Common myeloid progenitor, CD34-positive (primary cell): Measurements from ENCODE around the gene SSRP1.

ENCODE experiments used
- CTCF ChIA-PET: fragments of 350-600 bp; sonication (Branson Sonifier 250); formaldehyde crosslinking; loops from one replicate; lab custom pipeline; 2021; ENCODE audit warnings: antibody characterized with exemption; lab: Charles Lee
- POLR2A ChIA-PET: fragments of 350-600 bp; sonication (Branson Sonifier 250); formaldehyde crosslinking; loops from one replicate; lab custom pipeline; 2021; ENCODE audit warnings: antibody characterized with exemption; lab: Charles Lee
- DNase-seq, 3 donors: peaks; one replicate each; pipeline versions ENCODE4 v3.0.0 to v3.0.0-alpha.2; 2013
- H3K27ac ChIP-seq, 2 experiments: 1 replicate in 1 of 2; 2 replicates in 1 of 2; pipeline ENCODE4 v1.7.0; 2013; ENCODE audit warnings: inconsistent platforms in 2 of 2, low read length in 2 of 2, mild to moderate bottlenecking in 2 of 2, low read depth in 1 of 2, moderate library complexity in 1 of 2; ENCODE audit not compliant: severe bottlenecking in 2 of 2, insufficient read depth in 1 of 2, poor library complexity in 1 of 2
- H3K27me3 ChIP-seq, 5 experiments: replicated peaks in 2 of 5; 1 replicate in 3 of 5; 2 replicates in 2 of 5; pipeline versions ENCODE4 v1.6.1 to v1.7.0; 2013; ENCODE audit warnings: low read length in 4 of 5, mild to moderate bottlenecking in 2 of 5, moderate library complexity in 2 of 5, inconsistent platforms in 1 of 5; ENCODE audit not compliant: insufficient read depth in 5 of 5, control insufficient read depth in 4 of 5
- H3K36me3 ChIP-seq, 4 experiments: 1 replicate in 2 of 4; 2 replicates in 2 of 4; pipeline versions ENCODE4 v1.6.1 to v1.7.0; 2013; ENCODE audit warnings: low read length in 3 of 4, control low read depth in 1 of 4, mild to moderate bottlenecking in 1 of 4; ENCODE audit not compliant: control insufficient read depth in 4 of 4, insufficient read depth in 4 of 4
- H3K4me1 ChIP-seq, 4 experiments: 1 replicate in 3 of 4; 2 replicates in 1 of 4; pipeline versions ENCODE4 v1.6.1 to v1.7.1; 2013; ENCODE audit warnings: low read length in 3 of 4, mild to moderate bottlenecking in 3 of 4, control low read depth in 1 of 4, inconsistent platforms in 1 of 4, moderate library complexity in 1 of 4; ENCODE audit not compliant: control insufficient read depth in 4 of 4, insufficient read depth in 4 of 4; ENCODE audit errors: control extremely low read depth in 1 of 4
- H3K4me3 ChIP-seq, 7 experiments: 1 replicate in 4 of 7; 2 replicates in 3 of 7; pipeline versions ENCODE4 v1.5.1 to v1.7.0; 2013; ENCODE audit warnings: mild to moderate bottlenecking in 7 of 7, low read length in 6 of 7, moderate library complexity in 6 of 7, inconsistent platforms in 2 of 7, low read depth in 2 of 7, control low read depth in 1 of 7; ENCODE audit not compliant: insufficient read depth in 4 of 7, control insufficient read depth in 1 of 7; ENCODE audit errors: extremely low read depth in 1 of 7
- H3K9me3 ChIP-seq, 5 experiments: 1 replicate in 4 of 5; 2 replicates in 1 of 5; pipeline versions ENCODE4 v1.6.1 to v1.7.1; 2013; ENCODE audit warnings: low read length in 4 of 5, mild to moderate bottlenecking in 2 of 5, inconsistent platforms in 1 of 5, low read depth in 1 of 5, moderate library complexity in 1 of 5; ENCODE audit not compliant: control insufficient read depth in 4 of 5, insufficient read depth in 2 of 5; ENCODE audit errors: control extremely low read depth in 1 of 5
- WGBS: methylation state at CpG from one replicate; pipeline ENCODE4 v1.1.5; 2013; ENCODE audit not compliant: insufficient coverage; 5-methylcytosine and 5-hydroxymethylcytosine counted together

Gene SSRP1

DNA sequence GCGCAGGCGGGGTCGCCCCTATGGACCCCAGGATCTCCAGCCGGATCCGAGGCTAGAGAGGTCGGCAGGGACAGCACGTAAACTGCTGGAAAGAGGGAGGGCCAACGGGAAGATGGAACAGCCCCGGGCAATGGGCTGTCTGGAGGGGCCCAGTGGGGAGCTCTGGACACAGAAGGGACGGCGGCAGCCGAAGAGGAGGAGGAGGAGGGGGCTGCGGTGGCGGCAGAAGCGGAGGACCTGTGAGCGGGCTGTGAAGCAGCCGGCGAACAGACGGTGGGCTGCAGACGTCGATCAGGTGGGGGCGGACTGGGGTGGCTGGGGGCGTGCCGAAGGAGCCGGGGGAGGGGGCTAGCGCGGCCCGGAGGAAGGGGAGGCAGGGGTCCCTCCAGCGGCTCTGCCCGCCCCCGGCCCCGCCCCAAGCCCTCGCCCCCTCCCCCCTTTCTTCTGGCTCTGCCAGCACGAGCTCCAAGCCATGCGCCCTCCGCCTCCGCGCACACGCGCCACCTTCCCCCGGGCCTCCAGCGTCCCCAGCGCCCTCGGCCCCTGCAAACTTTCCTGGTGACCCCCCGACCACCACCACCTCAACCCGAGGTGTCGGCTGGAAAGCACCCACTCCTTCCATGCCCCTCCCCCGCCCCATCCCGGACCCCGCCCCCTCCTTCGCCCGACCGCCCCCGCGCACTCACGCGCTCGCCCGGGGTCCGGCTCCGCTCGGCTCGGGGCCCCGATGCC, 11.4 kb downstream of the SSRP1 start:
- Histone ChIP-seq H3K27me3 (no peaks in the 10 kb centered on the region), H3K9me3 (no peaks in the 10 kb centered on the region), H3K36me3 (peaks cover 8 to 44% (median 34%) of the 10 kb centered on the region in 4 experiments), H3K4me3 (peak overlapping the region; percentile 56 to 90 (median 66)), H3K4me1 (peaks cover 2 to 36% (median 26%) of the 10 kb centered on the region in 4 experiments), H3K27ac (peak overlapping the region in 1 of 2 experiments; percentile 14)
- POLR2A ChIA-PET: interaction anchor here (1.2 kb wide), 1 partner anchor 11 kb away, joined by 3 read pairs; no protein-coding TSS in a partner anchor
- 14% methylated on average over 17 of the region's 64 CpGs for WGBS
- peak; percentile 10 to 61 (median 54) for DNase-seq
- CTCF ChIA-PET: interaction anchor here (0.7 to 2.7 kb wide), 5 partner anchors 10 to 75 kb away, joined by 3 to 14 read pairs (median 4); partner anchors contain the start of gene SSRP1

DNA sequence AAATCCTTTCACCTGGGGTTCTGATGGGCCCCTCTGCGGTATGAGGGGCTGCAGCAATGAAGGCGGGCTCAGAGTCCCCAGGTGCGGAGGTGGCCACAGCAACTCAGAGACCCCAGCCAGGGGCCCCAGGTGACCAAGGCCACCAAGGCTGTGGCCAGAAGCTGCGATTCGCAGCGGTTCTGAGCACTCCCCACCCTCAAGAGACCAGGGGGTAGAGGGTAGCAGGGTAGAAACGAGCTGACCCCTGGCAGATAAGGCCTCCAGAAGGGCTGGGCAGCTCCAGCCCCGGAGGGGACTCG, 11.9 kb downstream of the SSRP1 start:
- H3K4me3 ChIP-seq: peak overlapping the region; percentile 2 to 90 (median 62)
- CTCF ChIA-PET: interaction anchor here (0.7 to 1.7 kb wide), 2 partner anchors 12 to 75 kb away, joined by 3 to 7 read pairs; no protein-coding TSS in a partner anchor
- H3K36me3 ChIP-seq: peaks cover 6 to 42% (median 29%) of the 10 kb centered on the region in 4 experiments
- H3K9me3 ChIP-seq: no peaks in the 10 kb centered on the region
- WGBS: 66% methylated on average over 9 of the region's 9 CpGs
- H3K4me1 ChIP-seq: peaks cover 2 to 36% (median 26%) of the 10 kb centered on the region in 4 experiments
- DNase-seq: no peak
- H3K27ac ChIP-seq: peak overlapping the region in 1 of 2 experiments; percentile 14
- POLR2A ChIA-PET: no interaction called here
- H3K27me3 ChIP-seq: no peaks in the 10 kb centered on the region

DNA sequence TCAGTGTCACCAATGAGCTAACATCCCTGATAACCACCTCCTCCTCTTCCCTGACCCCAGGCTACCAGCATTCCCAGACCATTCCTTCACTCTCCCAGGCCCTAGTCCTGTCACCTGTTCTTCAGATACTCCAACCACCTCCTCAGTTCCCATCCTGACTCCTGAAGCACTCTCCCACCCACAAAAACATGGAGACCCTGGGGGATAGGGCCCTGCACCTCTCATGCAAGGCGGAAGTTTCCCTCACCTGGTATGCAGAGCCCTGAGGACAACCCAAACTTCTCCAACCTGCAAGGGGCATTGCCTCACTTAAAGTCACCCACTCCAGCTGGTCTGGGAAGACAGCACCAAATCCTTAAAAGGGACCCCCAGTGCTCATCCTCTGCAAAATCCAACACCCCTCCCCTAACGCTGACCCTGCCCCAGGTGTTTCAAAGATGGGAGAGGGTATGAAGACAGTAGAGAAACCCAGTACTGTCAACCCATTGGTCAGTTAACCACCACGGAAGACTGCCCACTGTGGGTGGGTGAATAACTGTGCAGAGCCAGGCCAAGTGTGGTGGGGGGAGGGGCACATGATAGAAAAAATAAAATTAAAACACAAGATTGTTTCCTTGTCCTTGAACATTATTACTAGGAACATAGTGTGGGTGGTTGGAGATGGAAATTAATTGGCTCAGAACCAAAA, 12.4 kb downstream of the SSRP1 start:
- no peak for DNase-seq
- POLR2A ChIA-PET: interaction anchor here (0.6 to 0.8 kb wide), 3 partner anchors 12 to 18 kb away, joined by 3 to 4 read pairs (median 3); partner anchors contain the start of gene SSRP1
- Histone ChIP-seq H3K27me3 (no peaks in the 10 kb centered on the region), H3K36me3 (peaks cover 4 to 40% (median 25%) of the 10 kb centered on the region in 4 experiments), H3K27ac (no peak overlapping the region), H3K9me3 (no peaks in the 10 kb centered on the region), H3K4me1 (peaks cover 2 to 37% (median 26%) of the 10 kb centered on the region in 4 experiments), H3K4me3 (peak overlapping the region in 2 of 7 experiments; percentile 62 to 66)
- WGBS: 88% methylated on average over 1 of the region's 3 CpGs
- CTCF ChIA-PET: interaction anchor here (0.7 to 3.2 kb wide), 2 partner anchors 10 to 11 kb away, joined by 3 to 15 read pairs; no protein-coding TSS in a partner anchor

DNA sequence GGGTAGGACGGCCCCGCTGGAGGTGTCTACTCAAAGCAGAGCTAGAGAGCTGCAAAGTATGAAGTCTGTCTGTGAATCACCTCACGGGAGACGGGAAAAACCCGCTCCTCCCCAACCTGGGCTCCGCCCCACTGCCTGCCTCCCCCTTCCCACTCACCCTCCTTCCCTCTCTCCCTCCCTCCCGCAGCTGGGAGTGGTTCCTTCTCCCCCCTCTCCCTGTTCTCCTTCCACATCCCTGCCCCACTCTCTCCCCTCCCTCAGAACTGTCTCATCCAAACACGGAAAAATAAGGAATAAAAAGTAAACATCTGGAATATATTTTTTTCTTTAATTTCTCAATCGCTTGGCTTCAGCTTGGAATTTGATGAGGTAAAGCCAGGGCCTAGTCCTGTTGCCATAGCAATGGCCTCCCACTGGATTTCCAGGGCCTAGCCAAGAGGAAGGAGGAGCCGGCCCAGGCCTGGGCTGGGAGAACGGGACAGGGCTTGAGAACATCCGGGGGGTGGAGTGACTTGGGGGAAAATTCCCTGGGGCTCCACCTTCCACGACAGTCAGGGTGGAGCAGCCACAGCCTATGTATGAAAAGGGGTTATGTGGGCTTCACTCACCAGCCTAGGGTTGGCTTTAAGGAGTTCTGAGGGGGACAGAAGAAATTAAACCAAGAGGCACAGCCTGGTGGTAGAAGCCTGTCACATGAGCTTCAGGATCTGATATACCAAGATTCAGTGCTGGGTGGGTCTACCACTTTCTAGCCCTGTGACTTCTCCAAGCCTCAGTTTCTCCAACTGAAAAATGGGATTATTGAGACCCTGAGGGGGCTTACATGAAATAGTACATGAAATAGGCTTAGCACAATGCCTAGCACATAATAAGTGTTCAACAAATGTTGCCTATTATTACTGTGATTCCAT, 13.2 kb downstream of the SSRP1 start:
- WGBS: 85% methylated on average over 9 of the region's 13 CpGs
- peak in 1 of 3 donors; percentile 30 for DNase-seq
- H3K9me3 ChIP-seq: no peaks in the 10 kb centered on the region
- H3K4me3 ChIP-seq: no peak overlapping the region
- H3K27ac ChIP-seq: peak overlapping the region in 1 of 2 experiments; percentile 22
- peaks cover 4 to 38% (median 19%) of the 10 kb centered on the region in 4 experiments for H3K36me3 ChIP-seq
- ChIA-PET POLR2A (interaction anchor here (0.6 to 0.8 kb wide), 3 partner anchors 13 to 17 kb away, joined by 3 to 4 read pairs (median 3); partner anchors contain the start of gene SSRP1), CTCF (interaction anchor here (0.7 to 3.2 kb wide), 6 partner anchors 10 to 204 kb away, joined by 3 to 15 read pairs (median 5); no protein-coding TSS in a partner anchor)
- H3K27me3 ChIP-seq: no peaks in the 10 kb centered on the region
- H3K4me1 ChIP-seq: peaks cover 2 to 41% (median 26%) of the 10 kb centered on the region in 4 experiments

DNA sequence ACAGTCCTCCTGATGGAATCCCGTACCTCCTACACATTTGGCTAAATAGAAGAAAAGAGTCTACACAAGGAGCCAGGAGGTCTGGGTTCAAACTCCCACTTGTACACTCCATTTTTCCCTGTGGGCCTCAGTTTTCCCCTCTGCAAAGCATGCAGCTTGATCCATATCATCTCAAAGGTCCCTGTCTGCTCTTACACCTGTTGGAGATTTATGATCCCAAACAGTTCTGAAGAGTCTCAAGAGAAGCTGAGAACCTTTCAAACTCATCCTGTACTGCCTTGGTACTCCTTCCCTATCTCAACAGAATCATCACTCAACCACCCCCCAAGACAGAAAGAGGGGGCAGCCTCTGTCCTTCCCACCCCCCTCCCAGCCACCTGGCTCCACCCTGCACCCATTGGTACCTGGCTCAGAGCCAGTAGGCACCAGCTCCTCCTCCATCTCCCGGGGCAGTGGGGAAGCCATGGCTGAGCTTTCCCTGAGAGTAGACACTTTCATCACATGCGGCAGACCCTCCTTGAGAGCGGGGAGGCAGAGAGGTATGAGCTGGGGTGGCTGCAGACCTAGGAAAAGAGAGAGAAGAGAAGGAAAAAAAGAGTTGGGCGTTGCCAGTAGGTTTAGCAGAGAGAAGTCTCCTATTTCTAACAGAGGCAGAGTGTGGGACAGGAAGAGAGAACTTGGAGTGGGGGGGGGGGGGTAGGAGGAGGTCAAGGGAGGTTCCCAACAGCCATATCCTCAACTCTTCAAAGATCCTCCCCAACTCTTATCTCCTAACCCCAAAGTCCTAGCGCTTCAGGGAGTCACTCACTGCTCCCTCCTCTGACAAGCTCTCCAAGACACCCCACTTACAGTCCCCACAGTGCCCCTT, 14.1 kb downstream of the SSRP1 start:
- Histone ChIP-seq H3K4me1 (peaks cover 2 to 42% (median 26%) of the 10 kb centered on the region in 4 experiments), H3K27me3 (no peaks in the 10 kb centered on the region), H3K4me3 (no peak overlapping the region), H3K9me3 (no peaks in the 10 kb centered on the region), H3K36me3 (peaks cover 0 to 38% (median 16%) of the 10 kb centered on the region in 4 experiments), H3K27ac (peak overlapping the region in 1 of 2 experiments; percentile 22)
- ChIA-PET POLR2A (no interaction called here), CTCF (interaction anchor here (1.1 to 3.2 kb wide), 6 partner anchors 9 to 205 kb away, joined by 3 to 15 read pairs (median 5); partner anchors contain the start of gene SSRP1)
- 83% methylated on average over 3 of the region's 6 CpGs for WGBS
- DNase-seq: peak in 2 of 3 donors; percentile 21 to 24
